ENCODE data around the gene SH2D2A. TPM values are rescaled to one million over a fixed set of nuclear protein-coding genes. Genes with fewer than 3 reads are reported as not detected.

Gene SH2D2A
- total RNA-seq, 2 experiments from 2014 or later, result 233 to 237 TPM

DNA sequence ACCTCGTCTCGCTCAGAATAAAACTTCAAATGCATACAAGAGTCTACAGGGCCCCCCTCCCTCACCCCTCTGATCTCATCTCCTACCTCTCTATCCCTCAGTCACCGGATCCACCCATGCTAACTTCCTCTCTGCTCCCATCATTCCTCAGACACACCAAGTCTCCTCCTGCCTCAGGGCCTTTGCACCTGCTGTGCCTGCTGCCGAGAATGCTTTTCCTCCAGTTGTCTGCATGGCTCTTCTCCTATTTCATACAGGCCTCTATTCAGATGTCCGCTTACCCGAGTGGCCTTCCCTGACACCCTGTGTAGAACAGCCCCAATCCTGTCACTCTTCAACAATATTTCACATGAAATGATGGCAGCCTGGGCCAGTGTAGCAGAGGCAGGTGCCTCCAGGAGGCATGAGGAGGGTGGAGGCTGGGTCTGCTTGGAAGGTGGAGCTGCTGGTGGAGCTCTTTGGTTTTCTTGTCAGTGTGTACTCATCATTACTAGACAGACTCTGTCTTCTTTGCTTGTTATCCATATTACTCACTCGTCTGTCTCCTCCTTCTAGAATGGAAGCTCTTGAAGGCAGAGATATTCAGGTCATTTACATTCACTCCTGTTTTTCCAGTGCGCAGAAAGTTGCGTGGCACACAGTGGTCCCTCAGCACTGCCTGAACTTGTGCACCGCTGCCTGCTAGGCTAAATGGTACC is 4.2 kb downstream of the SH2D2A start:
- CTCF ChIA-PET, result interaction anchor here (2.1 to 6.6 kb wide), 3 partner anchors 11 to 48 kb away, joined by 5 to 28 read pairs (median 22); partner anchors contain the start of gene NTRK1
- POLR2A ChIA-PET, result interaction anchor here (1.1 kb wide), 1 partner anchor 25 kb away, joined by 4 read pairs; no protein-coding TSS in a partner anchor

DNA sequence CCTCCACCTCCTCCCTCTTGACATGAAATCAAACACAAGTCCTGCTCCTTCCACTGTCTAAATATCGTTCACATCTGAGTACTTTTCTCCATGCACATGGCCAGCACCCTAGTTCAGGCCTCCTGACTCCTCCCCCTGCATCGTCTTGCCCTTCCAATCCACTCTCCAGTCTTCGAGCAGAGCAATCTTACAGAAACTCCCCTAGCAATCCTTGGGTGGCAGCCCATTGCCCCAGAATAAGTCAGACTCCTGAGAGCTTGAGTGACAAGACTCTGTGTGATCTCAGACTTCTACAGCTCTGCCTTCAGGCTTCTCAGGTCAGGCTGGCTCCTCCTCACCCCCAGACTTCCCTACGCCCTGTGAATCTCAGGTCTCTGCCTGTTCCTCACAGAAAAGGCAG is 5.5 kb downstream of the SH2D2A start:
- POLR2A ChIA-PET, result interaction anchor here (1.1 kb wide), 1 partner anchor 64 kb away, joined by 3 read pairs; no protein-coding TSS in a partner anchor
- CTCF ChIA-PET, result interaction anchor here (6.6 kb wide), 1 partner anchor 27 kb away, joined by 28 read pairs; no protein-coding TSS in a partner anchor

DNA sequence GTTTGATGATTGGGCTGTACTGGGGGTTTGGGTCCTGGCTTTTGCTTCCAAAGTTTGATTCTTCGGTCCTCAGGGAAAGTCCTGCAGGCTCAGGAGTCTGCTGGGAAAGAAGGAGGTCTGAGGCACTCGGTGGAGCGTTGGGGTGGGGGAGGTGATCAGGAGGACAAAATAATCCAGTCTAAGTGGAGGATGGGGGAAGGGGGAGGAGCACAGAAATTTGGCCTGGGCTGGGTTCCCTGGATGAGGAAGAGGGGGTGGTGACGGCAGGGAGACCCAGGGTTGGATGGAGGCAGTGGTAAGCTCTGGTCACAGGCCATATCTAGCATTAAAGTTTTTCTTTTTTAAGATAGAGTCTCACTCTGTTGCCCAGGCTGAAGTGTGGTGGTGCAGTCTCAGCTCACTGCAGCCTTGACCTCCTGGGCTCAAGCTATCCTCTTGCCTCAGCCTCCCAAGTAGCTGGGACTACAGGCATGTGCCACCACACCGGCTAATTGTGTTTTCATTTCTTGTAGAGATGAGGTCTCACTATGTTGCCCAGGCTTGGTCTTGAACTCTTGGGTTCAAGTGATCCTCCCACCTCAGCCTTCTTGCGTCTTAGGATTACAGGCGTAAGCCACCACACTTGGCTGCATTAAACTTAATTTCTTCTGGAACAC is 6.8 kb downstream of the SH2D2A start:
- ChIA-PET POLR2A (interaction anchor here (0.7 kb wide), 1 partner anchor 58 kb away, joined by 3 read pairs; no protein-coding TSS in a partner anchor), CTCF (interaction anchor here (0.6 to 2.6 kb wide), 3 partner anchors 50 to 83 kb away, joined by 3 to 13 read pairs (median 3); partner anchors contain the start of gene NTRK1)

DNA sequence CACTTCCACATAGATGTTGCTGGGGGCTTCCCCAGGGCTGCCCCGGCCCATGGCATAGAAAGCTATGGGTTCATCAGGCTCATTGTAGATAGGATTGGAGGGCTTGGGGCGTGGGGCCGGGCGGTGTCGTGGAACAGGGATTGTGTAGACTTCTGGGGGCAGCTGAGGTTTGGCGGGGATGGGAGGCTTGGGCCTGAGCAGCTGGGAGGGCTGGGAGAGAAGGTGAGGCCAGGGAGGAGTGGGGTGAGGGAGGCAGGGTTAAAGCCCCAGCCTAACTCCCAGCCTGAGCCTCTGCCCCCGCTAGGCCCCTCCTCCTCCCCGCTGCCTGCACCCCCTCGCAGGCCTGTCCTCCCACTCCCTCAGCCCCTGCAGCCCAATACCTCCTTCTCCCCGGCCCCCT is 7.4 kb downstream of the SH2D2A start:
- ChIA-PET CTCF (interaction anchor here (2.6 kb wide), 1 partner anchor 51 kb away, joined by 13 read pairs; the partner anchor contains the start of gene NTRK1), POLR2A (interaction anchor here (0.5 kb wide), 1 partner anchor 24 kb away, joined by 3 read pairs; no protein-coding TSS in a partner anchor)

DNA sequence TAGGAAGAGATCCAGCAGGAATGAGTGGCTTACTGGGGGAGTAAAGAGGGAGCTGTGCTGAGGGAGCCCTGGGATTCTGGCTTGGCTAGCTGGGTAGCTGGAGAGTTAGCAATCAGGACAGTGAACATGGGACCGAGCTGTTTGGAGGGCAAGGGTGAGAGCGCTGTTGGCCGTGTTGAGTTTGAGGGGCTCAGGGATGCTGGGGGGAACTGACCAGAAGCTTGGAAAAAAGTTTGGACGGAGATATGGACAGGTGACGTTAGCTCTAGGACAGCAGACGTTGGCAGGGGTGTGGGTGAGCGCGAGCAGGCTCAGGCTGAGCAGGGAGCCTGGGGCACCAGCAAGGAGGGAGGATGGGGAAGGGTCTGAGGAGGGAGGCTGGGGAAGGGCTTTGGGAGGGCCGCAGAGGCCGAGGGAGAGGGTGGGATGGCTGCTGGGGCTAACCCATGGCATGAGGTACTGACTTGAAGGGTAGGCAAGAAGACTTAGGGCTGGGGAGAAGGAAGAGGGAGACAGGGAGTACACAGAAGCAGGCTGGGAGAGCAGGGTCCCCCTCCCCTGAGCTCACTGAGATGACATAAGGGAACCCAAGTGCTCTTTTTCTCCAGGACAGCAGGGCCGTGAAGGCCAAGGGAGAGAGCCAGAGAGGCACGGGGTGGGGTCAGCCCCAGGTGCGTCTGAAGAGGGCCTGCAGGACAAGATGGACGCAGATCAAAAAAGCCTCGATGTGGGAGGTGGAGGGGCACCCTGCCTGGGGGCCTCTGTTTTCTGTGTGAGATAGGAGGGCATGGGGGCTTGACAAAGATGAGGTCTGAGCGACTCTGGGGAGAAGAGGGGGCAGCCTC is 8.2 kb downstream of the SH2D2A start:
- CTCF ChIA-PET, result interaction anchor here (0.8 to 2.6 kb wide), 7 partner anchors 12 to 119 kb away, joined by 3 to 13 read pairs (median 4); partner anchors contain the start of gene NTRK1
- POLR2A ChIA-PET, result interaction anchor here (0.5 to 1.8 kb wide), 7 partner anchors 8 to 83 kb away, joined by 3 to 19 read pairs (median 4); partner anchors contain the start of genes ISG20L2, METTL25B, NTRK1 and SH2D2A

DNA sequence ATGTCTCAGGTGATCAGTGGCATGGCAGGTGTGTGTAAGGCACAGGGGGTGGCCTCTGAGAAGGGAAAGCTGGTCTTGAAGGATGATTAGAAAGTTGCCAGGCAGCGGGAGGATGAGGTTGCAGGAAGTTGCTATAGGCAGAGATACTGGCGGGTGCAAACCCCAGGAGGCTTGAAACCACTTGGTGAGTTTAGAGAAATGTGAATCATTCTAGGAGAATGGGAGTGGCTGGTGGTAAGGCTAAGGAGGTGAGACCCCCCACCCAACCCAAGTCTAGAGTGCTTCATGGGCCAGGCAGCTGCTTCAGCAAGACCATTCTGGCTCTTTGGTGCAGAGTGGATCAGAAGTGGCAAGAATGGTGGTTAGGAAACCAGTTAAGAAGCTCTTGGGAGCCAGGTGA is 9.0 kb downstream of the SH2D2A start:
- POLR2A ChIA-PET, result interaction anchor here (0.5 to 1.8 kb wide), 5 partner anchors 9 to 82 kb away, joined by 3 to 19 read pairs (median 5); partner anchors contain the start of genes ISG20L2, METTL25B, NTRK1 and SH2D2A
- CTCF ChIA-PET, result interaction anchor here (0.8 to 2.6 kb wide), 8 partner anchors 10 to 118 kb away, joined by 3 to 13 read pairs (median 4); partner anchors contain the start of gene NTRK1

DNA sequence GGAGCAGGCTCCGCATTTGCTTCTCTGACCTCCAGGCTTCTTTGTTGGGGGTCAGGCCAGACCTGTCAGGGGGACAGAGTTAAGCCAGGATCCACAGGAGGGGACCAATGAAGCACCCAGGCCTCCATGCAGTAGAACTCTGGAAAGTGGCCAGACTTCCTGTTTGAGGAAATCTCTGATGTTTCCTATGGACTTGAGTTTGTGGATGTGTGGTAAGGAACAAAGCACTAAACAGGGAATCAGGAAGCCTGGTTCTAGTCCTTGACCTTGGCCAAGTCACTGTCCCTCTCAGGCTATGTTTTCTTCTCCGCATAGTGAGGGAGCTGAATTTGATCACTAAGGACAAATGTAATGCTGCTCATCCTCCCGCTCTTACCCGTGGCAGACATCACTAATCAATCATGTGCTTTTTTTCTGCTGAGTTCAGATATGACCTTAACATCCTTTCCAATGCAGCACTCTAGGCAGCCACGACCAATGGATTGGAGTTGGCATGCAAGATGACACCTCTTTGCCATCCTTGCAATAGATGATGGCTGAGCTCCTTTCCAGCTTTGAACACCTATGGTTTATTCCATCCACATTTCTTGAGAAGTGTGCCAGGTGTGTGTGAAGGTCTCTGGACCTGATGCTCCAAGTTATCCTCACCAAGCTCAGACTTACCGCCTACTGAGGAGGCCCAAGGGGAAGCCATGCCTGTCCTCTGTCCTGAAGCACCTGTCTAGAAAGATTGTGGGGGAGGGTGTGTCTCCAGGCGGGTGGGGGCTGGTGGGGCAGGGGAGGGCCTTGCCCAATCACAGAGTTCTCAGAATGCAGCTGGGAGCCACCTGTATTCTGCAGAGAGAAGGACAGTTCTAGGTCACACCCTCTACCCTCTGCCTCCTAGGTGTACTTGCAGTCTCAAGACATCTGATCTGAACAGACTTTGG is 9.9 kb downstream of the SH2D2A start:
- CTCF ChIA-PET, result interaction anchor here (0.6 to 2.6 kb wide), 7 partner anchors 9 to 53 kb away, joined by 3 to 13 read pairs (median 4); partner anchors contain the start of gene NTRK1

DNA sequence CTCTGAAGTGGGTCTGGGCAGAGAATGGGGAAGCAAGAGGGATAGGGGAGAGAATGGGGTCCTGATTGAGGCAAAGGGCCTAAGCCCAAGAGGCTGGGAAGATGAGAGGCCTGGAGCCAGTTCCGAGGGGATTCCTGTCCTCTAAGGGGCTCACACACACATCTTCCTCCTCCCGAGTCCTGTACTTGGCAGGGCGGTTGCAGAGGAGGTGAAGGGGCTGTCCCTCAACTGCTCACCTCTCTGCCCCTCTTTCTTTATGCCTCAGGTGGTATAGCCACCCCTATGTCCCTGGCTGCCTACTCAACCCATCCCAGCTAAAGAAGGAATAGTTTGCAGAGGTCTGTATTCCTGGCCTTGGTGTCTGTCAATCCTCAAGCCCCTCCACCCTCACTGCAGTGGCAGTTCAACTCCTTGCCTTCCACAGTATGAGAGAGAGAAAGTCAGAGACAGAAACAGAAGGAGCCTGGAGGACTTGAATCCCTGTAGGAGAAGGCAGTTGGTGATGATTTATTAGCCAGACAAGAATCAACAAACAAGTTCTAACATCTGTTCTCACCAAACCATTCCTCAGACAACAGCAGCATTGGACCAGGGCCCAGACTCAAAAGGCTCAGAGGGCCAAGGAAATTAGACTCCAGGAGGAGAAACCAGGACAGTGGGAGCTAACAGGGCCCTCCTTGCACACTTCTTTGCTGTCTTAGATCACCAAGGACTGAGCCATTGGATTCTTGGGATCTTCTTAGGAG is 10.7 kb downstream of the SH2D2A start:
- POLR2A ChIA-PET, result interaction anchor here (0.6 to 1.3 kb wide), 3 partner anchors 10 to 253 kb away, joined by 3 to 6 read pairs (median 4); partner anchors contain the start of genes NTRK1 and SH2D2A
- CTCF ChIA-PET, result interaction anchor here (0.6 to 2.5 kb wide), 5 partner anchors 10 to 108 kb away, joined by 3 to 8 read pairs (median 4); partner anchors contain the start of gene NTRK1

More for the DNA sequence above, 9.9 kb downstream of the SH2D2A start:
- POLR2A ChIA-PET, result interaction anchor here (1.2 to 1.8 kb wide), 3 partner anchors 54 to 81 kb away, joined by 3 to 5 read pairs (median 4); partner anchors contain the start of genes ISG20L2, METTL25B and NTRK1

DNA sequence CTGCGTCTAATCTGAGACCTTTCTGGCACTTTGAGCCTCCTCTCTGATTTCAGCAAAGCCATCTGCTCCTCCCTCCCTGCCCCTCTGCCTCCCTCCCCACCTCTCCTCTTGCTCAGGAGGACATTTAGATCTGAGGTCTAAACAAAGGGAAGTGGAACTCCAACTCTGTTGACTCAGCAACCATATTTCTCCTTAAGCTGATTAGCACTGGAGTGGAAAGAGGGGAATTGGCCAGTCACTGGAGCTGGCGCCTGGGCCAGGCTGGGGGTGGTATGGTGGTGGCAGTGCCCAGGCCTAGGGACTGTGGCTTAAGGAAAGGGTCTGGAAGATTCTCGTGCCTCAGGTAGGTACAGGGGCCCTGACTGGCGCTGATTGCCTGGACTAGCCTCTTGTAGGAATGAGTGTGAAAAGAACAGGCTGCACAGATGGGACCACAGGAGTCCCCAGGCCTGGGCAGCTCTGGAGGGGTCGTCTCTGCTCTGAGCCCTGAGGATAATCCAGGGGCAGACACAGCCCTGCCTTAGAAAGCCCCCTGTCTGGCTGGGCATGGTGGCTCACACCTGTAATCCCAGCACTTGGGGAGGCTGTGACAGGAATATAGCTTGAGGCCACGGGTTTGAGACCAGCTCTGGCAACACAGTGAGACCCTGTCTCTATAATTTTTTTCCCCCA is 11.9 kb downstream of the SH2D2A start:
- POLR2A ChIA-PET, result interaction anchor here (0.6 to 1.3 kb wide), 3 partner anchors 12 to 69 kb away, joined by 4 to 6 read pairs (median 6); partner anchors contain the start of genes NTRK1 and SH2D2A
- CTCF ChIA-PET, result interaction anchor here (1.0 to 1.4 kb wide), 3 partner anchors 55 to 79 kb away, joined by 3 to 5 read pairs (median 4); partner anchors contain the start of gene NTRK1

DNA sequence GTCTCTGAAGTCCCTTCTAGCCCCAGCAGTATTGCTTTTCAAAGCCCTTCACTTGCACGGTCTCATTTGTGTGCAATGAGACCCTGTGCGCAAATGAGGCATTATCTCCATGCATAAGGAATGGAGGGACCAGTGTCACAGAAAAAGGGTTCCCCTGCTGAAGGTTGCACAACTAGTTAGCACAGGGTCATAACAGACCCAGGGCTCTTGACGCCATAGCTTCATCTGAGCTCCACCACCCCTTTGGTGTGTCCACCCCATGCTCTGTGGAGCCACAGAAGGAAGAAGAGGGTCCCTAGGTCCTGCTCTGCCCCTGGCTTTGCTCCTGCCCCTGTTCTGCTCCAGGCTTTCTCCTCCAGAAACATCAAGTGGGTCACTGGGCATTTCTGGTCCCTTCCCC is 12.6 kb downstream of the SH2D2A start:
- ChIA-PET CTCF (interaction anchor here (1.0 to 1.4 kb wide), 2 partner anchors 56 to 78 kb away, joined by 3 to 5 read pairs; no protein-coding TSS in a partner anchor), POLR2A (interaction anchor here (0.6 kb wide), 1 partner anchor 68 kb away, joined by 6 read pairs; no protein-coding TSS in a partner anchor)

DNA sequence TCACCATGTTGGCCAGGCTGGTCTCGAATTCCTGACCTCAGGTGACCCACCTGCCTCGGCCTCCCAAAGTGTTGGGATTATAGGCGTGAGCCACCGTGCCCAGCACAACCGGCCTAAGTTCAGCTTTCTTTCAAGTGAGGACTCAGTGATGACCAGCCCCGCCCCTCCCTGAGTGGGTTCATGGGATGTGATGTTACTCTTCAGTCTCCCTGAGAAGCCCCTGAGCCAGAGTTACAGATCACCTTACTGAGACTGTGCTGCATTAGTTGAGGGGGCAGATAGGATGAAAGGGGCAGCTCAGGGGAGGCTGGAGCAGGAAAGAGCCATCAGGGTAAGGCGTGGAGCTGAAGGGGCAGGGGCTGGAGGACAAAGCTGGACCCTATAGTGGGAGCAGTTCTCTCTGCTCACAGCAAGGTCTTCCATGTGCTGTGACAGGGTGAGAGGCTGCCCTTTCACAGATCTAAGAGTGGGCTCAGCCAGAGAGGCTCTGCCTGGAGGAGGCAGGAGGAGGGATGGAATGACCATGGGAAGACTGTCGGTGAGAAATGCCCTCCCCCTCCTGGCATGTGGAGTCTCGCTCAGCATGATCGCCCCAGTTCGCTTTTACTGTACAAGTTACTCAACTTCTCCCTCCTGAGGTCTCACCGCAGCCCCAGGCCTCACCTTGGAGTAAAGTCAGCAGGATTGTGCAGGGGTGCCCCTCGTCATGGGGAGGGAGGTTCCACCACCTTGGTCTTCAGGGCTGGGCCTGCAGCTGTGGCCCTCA is 13.4 kb downstream of the SH2D2A start:
- POLR2A ChIA-PET, result interaction anchor here (0.7 to 2.5 kb wide), 3 partner anchors 11 to 56 kb away, joined by 3 to 9 read pairs (median 4); partner anchors contain the start of genes INSRR and NTRK1
- CTCF ChIA-PET, result interaction anchor here (1.0 to 8.8 kb wide), 5 partner anchors 19 to 77 kb away, joined by 3 to 79 read pairs (median 3); partner anchors contain the start of genes INSRR and NTRK1

DNA sequence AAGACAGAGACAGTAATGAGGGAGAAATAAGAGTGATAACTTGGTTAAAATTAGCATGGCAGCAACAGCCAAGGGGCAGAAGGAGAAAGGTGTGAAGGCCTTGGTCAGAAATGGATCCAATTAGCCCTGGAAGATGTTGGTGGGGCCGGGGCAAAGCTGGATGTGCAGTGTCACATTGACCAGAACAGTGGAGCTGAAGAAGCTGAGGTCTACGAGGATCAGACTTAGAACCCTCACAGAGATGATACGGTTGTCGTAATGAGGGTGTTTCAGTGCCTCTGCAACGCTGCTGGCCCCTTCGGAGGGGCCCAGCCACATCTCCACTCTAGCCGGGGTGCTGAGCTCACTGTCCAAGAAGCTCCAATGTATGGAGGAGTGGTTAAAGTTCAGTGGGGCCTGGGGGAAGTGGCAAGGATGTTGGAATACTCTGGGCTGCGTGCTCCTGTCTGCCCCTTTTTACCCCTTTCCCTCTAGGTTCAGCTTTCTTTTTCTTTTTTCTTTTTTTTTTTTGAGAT is 14.2 kb downstream of the SH2D2A start:
- ChIA-PET POLR2A (interaction anchor here (0.6 to 2.5 kb wide), 4 partner anchors 12 to 219 kb away, joined by 3 to 9 read pairs (median 4); partner anchors contain the start of genes INSRR and NTRK1), CTCF (interaction anchor here (0.7 to 8.8 kb wide), 7 partner anchors 19 to 125 kb away, joined by 3 to 79 read pairs (median 3); partner anchors contain the start of genes INSRR and NTRK1)

DNA sequence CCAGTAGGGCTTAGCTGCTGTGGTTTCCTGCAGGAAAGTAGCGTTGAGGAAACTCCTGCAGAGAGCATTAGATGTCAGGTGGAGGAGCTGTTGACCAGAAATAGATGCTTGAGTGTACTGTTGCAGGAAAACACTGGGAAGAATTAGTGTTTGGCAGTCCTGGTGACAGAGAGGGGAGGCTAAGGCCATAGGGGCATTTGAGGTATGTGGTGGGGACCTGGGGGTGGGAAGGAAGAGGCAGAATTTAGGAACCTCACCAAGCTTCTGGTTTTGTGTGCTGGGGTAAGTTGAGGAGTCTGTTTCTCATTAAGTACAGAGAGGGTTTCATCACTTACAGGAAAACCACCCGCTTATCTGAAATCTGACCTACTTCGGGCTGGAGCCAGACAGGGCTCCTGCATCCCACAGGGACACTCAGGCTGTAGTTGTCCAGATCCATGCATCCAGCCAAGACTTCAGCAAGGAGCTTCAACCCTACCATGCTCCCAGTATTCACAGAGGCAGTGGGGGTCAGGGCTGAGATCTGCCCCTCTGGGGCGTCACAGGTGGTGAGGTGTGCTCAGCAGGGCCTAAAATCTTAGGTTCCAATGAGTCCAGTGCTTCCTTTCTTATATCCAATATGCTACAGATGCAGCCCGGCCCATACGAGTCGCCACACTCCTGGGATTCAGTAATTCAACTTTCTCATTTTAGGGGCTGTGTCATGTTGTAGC is 15.1 kb downstream of the SH2D2A start:
- ChIA-PET POLR2A (interaction anchor here (1.0 to 2.5 kb wide), 3 partner anchors 49 to 73 kb away, joined by 3 to 9 read pairs (median 5); partner anchors contain the start of genes INSRR, ISG20L2, METTL25B and NTRK1), CTCF (interaction anchor here (0.7 to 8.8 kb wide), 6 partner anchors 11 to 126 kb away, joined by 3 to 79 read pairs (median 4); partner anchors contain the start of genes INSRR and NTRK1)

Measured in activated CD8-positive, alpha-beta memory T cell treated with anti-CD3 and anti-CD28 coated beads for 36 hours (primary cell).